T-helper 9 cell (primary cell): ENCODE measurements around the gene HEPH.
"Not testable (repeated sequence)": the region's sequence is repeated elsewhere in the genome, so short reads cannot be mapped to it uniquely, and the experiment has no call there.

Experiments
- DNase-seq: peaks from one replicate; pipeline ENCODE4 v3.0.0-alpha.2; 2020

HEPH gene

DNA sequence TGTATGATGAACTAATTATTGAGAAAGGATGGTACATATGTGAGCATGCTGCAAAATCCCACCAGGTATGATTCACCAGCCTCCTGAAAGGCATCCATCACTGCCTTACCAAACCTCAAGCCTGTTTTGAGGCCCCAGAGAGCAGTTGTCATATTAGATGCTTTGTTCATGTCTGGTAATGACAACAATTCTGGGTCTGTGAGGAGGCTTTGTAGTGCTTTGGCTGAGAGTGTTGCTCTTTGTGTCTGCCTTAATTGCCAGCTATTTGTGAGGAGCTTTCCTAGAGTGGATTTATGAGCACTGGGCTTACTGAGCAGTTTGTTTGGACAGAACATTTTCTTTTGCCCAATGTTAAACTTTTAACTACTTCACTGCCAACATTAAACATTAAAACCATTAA, 69.2 kb downstream of the HEPH start:
- no peak for DNase-seq

DNA sequence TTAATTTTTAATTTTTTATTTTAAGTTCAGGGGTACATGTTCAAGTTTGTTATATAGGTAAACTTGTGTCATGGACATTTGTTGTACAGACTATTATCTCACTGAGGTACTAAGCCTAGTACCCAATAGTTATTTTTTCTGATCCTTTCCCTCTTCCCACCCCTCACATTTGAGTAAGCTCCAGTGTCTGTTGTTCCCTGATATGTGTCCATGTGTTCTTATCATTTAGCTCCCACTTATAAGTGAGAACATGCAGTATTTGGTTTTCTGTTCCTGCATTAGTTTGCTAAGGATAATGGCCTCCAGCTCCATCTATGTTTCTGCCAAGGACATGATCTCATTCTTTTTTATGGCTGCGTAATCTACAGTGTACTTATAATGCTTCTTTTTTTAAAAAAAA, 69.9 kb downstream of the HEPH start:
- DNase-seq: not testable (repeated sequence)

DNA sequence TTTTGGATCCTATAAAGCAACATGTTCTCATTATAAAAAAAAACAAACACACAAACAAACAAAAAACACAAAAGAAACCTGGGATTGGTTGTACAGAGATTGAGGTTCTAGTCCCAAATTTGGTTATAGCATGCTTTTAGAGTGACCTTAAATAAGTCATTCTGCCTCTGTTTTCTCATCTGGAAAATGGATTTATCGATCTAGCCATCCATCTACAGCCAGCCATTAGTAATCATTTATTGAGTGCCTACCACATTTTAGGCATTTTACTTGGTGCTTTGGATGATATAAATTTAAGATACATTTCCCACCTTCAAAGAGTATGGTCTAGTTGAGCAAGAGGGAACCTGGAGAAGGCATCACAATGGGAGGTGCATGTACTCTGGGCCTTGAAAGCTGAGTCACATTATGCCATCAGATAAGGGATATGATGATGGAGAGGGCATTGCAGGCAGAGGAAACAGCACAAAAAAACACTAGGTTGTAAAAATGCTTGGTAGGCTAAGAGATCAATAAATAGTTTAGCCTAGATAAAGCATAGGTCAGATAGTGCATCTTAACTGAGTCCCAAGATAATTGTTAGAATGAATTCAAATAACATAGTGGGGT, 91.4 kb downstream of the HEPH start:
- DNase-seq: no peak

DNA sequence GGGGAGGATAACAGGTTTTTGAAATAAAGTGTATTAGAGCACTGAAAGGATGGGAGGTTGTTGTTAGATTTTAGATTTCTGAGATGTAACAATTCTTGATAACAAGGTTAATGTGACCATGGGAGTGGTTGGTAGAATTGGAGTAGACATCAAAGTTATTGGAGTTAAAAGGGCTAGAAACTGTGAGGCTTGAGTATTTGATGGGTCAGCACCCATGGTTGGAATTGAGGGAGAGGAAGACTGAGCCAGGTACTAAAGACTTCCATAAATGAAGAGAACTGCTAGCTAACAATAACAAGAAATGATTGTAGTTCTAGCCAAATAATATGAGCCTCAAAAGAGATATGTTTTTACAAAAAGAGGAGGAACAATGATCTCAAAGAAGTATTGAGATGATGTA, 98.8 kb downstream of the HEPH start:
- DNase-seq: no peak
